CD4-positive, alpha-beta T cell treated with Interleukin-6 for 4 hours (primary cell): ENCODE results near the gene POLR2A.
A peak's percentile ranks its signal among the peaks of the same experiment; 100 is the strongest.

Experiments
- DNase-seq: peaks from one replicate; pipeline ENCODE4 v3.0.0-alpha.2; 2020; ENCODE audit warnings: mixed read lengths

POLR2A gene

DNA sequence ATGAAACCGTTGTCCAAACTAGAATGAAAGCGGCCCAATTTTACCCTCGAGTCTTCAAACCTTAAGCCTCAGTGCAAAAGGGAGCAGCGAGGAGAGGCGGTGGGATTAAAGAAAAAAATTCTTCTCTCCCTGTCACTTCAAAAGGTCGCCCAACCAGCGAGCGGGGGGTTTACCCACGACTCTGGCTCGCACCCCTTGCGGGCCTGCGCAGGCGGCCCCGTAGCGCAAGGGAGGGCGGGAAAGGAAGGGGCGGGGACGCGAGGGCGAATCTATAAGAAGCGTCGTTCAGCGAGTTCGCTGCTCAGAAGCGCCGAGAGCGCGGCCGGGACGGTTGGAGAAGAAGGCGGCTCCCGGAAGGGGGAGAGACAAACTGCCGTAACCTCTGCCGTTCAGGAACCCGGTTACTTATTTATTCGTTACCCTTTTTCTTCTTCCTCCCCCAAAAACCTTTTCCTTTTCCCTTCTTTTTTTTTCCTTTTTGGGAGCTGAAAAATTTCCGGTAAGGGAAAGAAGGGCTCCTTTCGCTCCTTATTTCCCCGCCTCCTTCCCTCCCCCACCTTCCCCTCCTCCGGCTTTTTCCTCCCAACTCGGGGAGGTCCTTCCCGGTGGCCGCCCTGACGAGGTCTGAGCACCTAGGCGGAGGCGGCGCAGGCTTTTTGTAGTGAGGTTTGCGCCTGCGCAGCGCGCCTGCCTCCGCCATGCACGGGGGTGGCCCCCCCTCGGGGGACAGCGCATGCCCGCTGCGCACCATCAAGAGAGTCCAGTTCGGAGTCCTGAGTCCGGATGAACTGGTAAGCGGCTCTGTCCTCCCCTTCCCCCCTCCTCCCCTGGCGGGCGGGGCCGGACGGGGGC lies at the start of gene POLR2A:
POLR2A (plus strand) TSS at position 300 of the 852 bp plus-strand sequence.
- DNase-seq, result peak; percentile 97

DNA sequence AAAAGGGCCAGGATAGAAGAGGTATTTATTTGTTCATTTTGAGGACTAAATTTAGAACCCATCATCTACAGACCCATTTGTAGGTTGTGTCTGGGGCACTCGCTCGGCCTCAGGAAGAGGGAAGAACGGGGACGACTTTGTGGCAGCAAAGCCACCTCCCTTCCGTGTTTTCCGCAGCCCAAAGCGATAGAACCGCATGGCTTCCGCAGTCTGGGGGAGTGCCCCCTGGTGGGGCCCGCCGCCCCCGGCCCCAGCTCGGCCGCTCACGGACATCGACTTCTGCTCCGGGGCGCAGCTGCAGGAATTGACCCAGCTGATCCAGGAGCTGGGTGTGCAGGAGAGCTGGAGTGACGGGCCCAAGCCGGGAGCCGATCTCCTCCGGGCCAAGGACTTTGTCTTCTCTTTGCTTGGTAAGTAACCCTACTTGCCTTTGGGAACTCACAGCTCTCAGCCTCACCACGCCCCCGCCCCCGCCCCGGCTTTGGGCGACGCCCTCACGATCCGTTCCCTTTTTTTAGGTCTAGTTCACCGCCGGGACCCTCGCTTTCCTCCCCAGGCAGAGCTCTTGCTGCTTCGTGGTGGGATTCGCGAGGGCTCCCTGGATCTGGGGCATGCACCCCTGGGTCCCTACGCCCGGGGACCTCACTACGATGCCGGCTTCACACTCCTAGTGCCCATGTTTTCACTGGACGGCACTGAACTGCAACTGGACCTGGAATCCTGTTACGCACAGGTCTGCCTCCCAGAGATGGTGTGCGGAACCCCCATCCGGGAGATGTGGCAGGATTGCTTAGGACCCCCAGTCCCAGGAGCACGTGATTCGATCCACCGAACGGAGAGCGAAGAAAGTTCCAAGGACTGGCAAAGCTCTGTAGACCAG lies 48.2 kb upstream of the POLR2A start:
- DNase-seq, result peak; percentile 70

GRCh38 chr17:7436556-7437368 lies 47.4 kb upstream of the POLR2A start:
- peak; percentile 85 for DNase-seq

DNA sequence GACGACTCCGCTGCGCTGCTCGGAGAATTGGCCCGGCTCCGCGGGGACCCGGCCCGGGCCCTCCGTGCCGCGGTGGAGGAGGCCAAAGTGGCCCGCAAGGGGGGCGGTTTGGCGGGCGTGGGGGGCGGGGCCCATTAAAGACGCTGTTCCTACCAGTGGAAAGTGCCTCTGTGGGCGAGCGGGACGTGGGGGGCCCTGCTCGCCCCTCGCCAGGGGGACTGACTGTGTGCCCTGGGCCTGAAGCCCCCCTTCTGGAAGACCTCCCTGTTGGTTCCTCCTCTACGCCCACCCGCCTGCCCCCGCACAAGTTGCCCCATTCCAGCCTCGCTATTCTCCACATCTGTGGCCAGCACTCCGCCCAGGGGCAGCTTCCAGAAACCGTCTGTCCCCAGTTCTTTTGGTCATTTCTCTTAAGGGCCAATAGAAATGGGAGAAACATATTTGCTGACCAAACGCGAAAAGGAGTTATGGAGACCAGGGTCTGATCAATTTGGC lies 46.8 kb upstream of the POLR2A start:
- DNase-seq, result no peak

- DNase-seq, result peak; percentile 84
These were observed 46.1 kb upstream of the POLR2A start for GRCh38 chr17:7437950-7438614.

- DNase-seq, result no peak
These were observed 45.3 kb upstream of the POLR2A start for GRCh38 chr17:7438656-7439460.

GRCh38 chr17:7439462-7440112 lies 44.6 kb upstream of the POLR2A start, which contains the start of gene FGF11:
Gene FGF11, plus strand, starts transcription at chr17:7439512. Its CDS starts 109 bp downstream, at chr17:7439621.
- no peak for DNase-seq

GRCh38 chr17:7440113-7440833 lies 43.9 kb upstream of the POLR2A start:
- peak; percentile 32 for DNase-seq

DNA sequence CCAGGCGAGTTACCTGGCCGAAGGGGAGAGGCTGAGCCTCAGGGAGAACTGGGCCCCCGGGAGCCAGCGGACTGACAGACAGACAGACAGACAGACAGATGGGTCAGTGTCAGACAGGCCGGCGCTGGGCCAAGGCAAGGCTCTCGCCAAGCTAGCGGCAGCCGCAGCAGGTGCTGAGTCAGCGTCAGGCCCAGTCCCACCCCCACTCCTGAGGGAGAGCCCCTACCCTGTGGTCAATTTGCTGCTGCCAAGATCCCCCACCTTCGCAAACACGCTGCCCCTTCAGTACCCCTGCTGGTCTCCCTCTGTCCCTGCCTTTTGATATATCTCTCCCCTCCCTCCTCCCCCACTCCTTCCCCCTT lies 43.4 kb upstream of the POLR2A start:
- no peak for DNase-seq

- DNase-seq, result no peak
These were observed 42.9 kb upstream of the POLR2A start for GRCh38 chr17:7441266-7441665.

- DNase-seq, result no peak
These were observed 42.0 kb upstream of the POLR2A start for GRCh38 chr17:7442142-7442541.

- no peak for DNase-seq
These were observed 40.4 kb upstream of the POLR2A start for GRCh38 chr17:7443499-7444485.

GRCh38 chr17:7444682-7445618 lies 39.2 kb upstream of the POLR2A start, which contains the start of gene CHRNB1:
Gene CHRNB1, plus strand, starts transcription at chr17:7445061. Its CDS starts 67 bp downstream, at chr17:7445128.
- DNase-seq, result peak; percentile 20

DNA sequence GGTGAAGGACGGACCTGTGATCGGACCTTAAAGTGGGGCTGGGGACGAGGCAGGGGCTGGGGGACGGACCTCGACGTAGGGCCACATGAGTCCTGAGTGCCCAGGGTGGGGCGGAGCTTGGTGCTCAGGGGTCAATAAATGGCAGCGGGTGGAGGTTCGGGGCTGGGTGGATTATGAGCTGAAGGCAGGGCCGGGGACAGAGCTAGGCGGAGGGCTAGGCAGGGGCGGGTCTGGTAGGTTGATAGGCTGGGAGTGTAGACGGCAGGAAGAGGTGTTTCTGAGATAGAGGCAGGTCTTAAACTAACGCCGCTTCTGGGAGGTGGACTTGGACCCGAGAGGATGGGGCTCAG lies 38.6 kb upstream of the POLR2A start:
- peak; percentile 56 for DNase-seq

GRCh38 chr17:7448461-7448860 lies 35.7 kb upstream of the POLR2A start:
- no peak for DNase-seq

GRCh38 chr17:7459961-7460545 lies 24.1 kb upstream of the POLR2A start:
- DNase-seq, result no peak
